CD4-positive, alpha-beta T cell treated with Interleukin-15 for 4 hours (primary cell): ENCODE data around the gene FAM83C.
"Not testable (repeated sequence)": the region's sequence is repeated elsewhere in the genome, so short reads cannot be mapped to it uniquely, and the experiment has no call there.

Source experiments
- DNase-seq: peaks from one replicate; pipeline ENCODE4 v3.0.0-alpha.2; 2020; ENCODE audit warnings: low spot score

FAM83C gene

DNA sequence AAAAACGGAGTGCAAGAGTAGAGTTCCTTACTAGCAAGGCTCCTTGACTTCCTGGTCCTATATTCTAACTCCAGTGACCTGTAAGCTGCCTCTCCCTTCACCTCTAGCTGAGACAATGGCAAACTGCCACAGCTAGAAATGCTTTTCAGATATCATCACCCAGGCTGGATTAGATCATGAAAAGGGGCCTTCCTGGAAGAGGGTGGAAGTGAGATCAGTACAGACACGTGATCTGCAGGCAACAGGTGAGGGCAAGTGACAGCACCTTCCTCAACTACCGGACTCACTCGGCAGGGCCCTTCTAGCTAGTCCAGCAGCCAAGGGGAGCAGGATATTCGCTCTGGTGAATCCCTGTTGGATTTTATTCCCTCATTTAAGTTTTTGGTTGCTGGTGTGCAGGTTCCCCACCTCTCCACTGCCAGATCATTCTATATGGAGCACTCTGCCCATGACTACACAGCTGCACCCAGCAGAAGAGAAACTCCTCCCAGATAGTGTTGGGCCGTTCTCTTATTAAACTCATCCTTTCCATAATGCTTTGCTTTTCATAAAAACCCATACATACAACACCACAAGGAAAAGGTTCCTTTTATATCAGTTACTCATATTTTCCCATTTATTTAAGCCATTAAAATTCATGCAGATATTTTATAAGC lies 26.4 kb upstream of the FAM83C start:
- DNase-seq: no peak

DNA sequence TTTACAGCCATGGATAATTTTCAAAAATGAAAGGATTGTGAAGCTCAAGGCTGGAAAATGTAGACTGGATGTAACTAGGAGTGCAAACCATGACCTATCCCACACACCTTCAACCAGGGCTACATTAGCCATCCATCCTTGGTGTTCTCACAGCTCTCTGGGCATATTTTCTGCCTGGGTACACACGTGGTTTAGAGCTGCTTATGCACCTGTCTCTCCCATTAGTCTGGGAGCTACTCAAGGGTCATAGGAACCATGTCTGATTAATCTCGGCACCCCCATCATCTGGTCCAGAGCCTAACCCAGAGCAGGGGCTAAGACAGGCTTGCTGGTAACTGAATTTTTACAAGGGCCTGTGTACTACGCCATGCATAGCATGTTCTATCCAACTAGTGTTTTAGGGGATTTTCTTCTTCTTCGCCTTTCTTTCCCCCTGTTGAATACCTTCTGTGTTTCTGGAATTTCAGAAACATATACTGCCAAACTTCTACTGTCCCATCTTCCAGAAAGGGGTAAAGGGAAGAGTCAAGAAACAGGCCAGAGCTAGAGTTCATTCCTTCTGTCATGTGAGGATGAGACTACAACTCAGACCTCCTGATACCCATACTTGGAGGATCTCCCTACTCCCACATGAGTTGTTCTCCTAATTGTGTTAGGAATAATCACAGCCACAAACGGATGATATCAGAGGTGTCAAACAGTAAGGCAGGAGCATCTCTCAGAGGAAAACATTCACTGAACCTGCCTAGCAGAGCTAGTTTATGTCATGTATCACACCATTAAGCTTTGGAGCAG lies 25.4 kb upstream of the FAM83C start:
- DNase-seq: no peak

DNA sequence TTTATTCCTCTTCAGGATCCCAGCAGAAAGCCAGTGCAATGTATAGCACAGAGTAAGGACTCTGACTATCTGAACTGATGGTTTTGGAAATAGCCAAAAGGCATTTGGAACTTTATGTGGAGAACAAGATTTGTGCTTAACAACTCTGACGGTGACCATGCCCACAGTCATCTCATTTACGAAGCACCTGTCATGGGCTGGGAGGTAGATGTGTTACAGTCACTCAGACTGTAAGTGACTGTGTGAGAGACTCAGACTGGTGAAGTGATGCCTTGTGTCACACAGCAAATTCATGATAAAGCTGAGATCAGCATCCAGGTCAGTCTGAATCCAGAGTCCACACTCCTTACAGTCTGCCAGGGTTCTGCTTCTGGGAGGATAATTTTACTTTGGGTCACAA lies 23.9 kb upstream of the FAM83C start:
- DNase-seq: no peak

DNA sequence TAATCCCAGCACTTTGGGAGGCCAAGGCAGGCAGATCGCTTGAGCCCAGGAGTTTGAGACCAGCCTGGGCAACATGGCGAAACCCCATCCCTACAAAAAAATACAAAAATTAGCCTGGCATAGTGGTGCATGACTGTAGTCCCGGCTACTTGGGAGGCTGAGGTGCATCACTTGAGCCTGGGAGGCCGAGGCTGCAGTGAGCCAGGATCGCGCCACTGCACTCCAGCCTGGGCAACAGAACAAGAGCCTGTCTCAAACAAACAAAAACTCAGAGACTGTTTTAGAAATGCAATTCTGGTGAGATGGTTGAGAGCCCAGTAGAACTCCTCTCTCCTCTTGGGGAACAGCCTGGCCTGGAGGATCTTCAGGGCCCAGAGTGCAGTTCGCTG lies 23.4 kb upstream of the FAM83C start:
- DNase-seq: not testable (repeated sequence)

DNA sequence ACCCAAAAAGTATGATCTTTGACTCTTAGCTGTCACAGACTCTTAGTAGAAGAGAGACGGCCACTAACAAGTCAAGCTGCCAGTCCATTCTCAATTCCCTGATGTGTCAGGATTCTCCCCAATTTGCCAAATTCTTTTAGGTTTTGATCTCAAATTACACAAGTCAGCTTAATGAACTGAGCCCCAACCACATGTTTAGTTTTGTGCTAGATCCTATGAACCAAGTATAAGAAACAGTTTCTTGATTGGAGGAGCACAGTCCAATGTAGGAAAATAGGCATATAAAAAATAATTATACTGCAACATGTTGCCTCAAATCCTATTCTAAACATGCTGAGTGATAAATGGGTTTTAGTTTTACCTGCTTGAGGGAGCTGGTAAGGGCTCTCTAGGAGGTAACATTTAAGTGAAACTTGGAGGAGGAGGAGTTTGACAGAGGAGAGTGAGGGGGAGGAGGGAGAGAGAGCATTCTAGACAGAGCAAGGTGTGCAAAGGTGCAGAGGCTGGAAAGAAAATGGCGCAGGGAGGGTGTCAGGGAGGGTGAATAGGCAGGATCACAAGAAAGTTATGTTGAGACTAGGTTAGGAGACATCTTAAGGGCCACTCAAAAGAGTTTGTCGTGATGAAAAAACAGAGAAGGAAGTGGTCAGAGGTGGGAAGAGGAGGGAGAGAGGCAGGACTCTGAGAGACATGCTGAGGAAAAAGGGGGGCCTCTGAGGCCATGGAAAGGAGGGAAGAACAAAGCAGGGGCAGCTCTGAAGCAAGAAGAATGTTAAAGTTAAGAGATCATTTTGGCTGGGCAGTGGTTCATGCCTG lies 22.8 kb upstream of the FAM83C start:
- DNase-seq: no peak

DNA sequence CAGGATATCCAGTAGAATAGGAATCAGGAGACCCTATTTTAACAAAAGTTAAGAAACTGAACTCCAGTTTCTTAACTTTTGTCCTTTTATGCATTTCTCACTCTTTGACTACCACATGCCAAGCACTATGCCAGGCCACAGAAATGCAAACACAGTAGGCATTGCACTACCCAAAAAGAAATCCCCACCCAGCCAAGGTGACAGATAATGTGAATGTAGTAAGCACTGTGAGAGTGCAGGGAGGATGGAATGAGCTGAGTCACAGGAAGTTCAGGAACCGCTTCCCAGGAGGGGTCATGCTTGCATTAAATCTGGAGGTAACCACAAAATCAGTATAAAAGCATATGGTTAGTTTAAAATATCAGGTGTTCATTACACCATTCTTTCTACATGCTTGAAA lies 20.1 kb upstream of the FAM83C start:
- DNase-seq: no peak

DNA sequence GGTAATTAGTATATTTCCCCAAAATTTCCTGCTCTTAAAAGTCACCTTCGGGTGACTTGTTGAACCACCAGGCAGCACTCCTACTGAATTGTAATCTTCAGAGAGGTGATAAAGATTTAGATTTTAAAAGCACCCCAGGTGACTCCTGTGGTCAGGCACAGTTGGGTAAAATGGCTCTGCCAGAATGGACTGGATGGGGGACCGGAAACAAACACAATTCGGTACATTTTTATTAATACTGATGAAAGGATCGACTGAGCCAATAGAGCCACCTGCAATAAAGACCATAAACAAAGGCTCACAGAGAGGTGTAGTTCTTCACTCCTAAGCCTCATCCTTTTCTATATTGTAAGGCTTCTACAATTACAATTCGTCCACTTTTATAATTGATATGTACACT lies 19.6 kb upstream of the FAM83C start:
- no peak for DNase-seq

DNA sequence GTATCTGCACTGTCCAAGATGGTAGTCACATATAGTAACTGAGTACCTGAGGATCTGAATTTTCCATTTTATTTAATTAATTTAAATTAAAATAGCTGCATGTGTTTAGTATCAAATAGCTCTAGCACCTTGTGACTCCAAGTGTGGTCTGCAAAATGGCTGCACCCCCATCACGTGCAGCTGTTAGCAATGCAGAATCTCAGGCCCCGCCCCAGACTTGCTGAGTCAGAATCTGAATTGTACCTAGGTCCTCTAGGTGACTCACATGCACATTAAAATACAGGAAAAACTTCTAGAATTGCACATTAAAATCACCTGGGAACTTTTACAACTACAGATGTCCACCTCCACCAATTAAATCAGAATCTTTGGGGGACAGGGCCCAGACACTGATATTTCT lies 19.2 kb upstream of the FAM83C start:
- peak; percentile 4 for DNase-seq

DNA sequence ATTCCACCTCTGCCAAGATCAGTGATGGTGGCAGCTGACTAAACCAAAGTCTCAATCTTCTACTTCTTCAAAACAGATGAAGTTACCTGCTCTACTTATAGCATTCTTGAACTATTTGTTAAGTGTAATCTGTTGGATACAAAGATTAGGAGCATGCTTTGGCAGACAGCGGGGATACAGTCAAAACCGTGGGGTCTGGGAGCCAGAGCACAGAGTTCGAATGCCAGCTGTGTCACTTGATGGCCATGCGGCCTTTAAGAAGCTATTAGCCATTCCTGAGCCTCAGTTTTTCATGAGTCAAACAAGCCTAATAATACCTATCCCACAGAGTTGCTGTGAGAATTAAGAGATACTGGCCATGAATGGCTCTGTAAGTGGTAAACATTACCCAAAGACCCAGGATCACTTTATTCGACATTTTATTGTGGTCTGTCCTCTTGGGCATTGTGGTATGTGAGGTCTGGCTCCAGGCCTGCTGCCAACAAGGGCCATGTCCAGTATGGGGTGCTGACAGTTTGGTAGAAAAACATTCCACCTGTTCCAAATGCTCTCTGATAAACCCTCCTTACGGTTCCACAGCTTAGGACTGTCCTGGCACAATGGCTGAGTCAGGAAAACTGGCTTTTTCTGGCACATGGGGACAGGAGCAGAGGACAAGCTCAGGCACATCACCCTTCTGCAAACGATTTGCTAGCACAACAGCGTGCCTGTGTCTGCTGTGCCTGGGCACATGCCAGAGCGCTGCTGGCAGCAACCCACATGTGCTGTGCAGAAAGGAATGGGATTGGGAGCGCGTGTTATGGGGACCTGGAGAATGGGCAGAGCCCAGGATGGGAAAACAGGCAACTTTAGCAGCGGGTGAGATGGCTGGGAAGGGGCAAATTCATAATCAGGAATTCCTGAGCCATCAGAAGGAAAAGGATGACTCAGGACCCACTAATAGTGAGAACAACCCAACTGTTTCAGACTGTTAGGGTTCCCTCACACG lies 15.7 kb upstream of the FAM83C start:
- DNase-seq: no peak

DNA sequence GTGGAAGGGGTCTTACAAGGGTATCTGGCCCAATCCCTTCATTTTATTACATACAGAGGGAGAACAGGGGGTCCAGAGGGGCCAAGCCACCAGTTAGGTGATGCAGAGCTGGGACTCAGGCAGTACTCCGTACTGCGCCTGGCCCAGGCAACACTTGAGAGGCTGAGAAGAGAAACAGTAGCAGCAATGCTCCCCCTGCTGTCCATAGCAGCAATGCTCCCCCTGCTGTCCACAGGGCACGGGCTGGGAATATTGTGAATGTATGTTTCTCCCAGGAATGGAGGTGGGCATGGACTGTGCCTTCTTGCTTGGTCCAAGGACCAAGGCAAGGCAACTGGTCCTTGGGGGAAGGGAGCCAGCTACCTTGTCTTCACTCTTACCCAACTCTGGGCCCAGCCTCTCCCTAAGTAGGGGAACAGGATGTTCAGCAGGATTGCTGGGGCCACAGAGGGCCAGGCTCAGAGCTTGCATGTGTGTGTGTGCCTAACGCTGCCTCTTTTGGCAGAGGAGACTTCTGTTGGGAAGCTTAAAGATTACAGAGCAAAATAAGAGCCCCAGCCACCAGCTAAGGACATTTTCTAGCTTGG lies 14.8 kb upstream of the FAM83C start:
- no peak for DNase-seq

DNA sequence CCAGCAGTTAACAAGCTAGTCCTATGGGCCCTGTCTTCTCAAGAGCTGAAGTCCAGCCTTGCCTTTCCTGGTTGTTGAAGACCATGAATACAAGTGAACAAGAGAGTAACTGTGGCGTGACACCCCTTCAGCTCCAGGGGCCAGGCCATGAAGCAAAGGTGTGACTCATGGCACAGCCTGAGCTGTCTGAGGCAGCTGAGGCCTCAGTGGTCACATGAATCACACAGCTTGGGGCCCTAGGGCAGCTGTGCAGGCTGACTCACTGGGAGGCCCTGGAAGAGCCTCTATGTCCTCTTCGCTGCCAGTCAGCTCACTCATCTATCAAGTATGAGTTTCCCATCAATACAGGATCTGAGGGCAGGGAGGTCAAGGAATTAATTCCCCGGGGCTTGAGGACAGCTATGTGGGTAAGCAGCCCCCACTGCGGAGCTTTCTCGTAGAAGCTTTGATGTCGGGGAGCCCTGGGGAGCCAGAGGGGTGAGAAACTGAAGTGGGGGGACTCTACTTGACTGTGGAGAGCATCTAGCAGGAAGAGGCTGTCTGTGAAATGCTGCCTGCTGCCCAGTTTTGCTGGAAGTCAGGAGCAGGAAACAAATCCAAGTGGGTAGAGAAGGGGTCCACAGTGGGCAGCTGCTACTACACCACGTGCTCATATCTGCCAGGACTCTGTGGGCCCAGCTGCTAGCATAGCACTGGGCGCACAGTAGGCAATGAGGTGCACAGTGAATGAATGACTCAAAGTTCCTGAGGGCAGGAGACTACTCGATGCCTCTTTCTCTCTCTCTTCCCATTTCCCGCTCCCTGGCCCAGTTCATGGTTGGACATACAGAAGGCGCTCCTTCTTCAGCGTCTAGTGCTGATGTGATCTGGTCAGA lies 13.7 kb upstream of the FAM83C start:
- DNase-seq: peak; percentile 32

DNA sequence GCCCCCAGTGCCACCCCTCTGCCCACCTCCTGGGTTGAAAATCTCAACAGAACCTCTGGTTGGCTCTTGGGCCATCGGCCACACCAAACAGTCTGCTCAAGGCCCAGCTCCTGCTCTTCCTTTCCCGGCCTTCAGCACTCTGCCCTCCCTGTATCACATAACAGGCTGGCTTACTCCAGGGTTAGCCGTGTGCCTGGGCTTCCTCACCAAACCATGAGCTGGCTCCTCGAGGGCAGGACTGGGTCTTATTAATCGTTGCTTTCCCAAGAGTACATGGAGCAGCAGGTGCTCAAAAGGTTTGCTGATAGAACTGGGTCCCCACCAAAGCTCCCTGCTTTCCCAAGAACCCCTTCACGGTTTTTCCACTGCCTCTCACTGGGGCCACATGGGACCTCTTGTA lies 12.7 kb upstream of the FAM83C start:
- no peak for DNase-seq

DNA sequence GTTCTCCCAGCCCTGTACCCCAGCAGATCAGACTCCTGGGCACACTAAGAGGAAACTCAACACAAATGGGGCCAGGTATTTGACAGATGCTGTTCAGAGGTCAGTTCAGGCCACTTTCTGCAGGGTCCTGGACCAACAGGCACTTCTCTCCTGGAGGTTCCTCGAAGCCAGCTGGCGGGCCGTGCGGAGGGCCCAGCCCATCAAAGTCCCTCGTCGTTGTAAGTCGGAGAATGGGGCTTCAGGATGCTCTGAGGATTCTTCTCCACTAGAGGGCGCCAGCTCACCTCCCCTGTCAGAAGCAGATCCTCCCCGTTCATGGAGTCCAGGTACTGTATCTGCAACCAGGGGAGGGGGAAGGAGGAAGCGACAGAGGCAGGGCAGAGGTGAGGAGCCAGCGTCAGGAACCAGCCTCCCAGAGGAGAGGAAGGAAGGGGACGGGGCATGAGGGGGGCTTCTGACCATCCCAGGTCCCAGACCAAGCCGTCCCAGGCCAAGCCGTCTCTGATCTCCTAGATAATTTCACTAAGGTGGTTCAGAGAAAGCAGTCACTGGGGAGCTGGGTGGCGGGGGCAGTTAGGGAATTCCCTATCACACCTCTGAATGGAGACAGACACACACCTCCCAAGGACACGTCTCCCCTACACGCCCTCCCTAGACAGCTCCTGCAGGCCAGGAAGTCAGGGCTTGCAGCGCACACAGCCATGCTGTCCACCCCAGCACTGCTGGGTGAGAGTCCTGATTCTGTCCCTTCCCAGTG lies 11.7 kb upstream of the FAM83C start:
- peak; percentile 87 for DNase-seq

DNA sequence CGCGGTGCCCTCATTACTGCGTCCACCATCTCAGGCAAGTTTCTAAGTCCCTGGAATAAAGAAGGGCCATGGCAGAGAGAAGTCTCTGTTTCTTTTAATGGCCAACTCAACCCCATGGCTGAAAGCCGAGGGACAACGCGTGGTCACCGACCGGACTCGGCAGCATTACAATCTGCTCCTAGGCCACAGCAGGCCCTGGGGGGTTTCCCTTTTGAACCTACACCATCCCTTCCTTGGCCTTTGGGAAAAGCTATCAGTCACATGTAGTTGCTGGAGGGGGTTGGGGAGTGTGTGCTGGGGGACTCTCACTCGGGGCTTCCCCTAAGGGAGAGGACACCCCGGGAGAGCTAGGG lies 11.1 kb upstream of the FAM83C start:
- DNase-seq: no peak

DNA sequence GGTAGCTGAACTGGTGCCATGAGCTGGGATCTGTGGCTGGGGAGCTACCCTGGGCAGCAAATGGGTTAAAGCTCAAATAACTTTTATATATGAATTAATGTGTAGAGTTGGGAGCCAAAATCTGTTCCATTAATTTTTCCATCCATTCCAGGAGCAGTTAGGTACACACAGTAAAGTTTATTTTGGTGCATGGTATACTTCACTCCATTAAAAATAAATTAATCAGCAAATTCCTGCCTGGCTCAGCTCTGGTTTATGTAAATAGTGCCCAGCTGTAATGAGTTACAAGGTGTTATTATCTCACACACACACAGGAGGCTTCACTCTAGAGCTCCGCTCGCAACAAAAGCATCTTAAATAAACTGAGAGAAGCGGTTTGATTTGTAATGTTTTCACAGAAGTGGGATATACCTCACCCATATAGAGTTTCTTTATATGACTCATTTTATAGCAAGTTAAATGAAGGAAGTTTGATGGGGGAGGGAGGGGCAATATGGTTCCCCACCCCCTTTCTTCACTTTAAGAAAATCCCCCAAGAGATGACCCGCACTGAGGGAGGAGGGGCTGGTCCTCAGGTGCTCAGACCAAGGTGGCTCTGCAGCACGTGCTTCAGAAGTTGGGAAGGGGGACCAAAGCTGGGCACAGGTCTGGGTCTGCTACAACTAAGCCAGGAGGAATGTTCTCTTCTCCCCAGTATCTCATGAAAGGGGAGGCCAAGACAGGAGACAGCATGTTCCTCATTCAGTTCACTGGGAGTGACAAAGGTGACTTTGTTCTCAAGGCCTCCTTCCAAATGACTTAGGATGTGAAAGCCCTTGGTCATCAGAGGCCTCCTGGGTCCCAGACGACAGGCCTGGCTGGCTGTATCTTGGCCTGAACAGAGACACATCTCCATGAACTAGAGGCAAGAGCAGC lies 10.5 kb upstream of the FAM83C start:
- no peak for DNase-seq

DNA sequence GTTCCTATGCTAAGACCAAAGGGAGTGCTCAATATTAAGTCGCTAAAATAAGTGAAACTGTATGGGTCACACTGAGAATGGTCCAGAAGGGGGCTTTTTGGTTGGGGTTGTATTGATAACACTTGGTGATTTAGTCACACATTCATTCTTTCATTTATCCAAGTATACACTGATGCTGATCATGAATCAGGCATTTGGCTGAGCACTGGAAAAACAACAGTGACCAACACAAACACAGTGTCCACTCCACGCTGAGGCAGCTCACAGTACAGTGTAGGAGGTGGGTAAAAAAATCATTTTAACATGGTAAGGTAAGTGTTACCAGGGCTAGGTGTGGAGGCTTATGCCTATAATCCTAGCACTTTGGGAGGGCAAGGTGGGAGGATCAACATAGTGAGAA lies 9.2 kb upstream of the FAM83C start:
- no peak for DNase-seq

DNA sequence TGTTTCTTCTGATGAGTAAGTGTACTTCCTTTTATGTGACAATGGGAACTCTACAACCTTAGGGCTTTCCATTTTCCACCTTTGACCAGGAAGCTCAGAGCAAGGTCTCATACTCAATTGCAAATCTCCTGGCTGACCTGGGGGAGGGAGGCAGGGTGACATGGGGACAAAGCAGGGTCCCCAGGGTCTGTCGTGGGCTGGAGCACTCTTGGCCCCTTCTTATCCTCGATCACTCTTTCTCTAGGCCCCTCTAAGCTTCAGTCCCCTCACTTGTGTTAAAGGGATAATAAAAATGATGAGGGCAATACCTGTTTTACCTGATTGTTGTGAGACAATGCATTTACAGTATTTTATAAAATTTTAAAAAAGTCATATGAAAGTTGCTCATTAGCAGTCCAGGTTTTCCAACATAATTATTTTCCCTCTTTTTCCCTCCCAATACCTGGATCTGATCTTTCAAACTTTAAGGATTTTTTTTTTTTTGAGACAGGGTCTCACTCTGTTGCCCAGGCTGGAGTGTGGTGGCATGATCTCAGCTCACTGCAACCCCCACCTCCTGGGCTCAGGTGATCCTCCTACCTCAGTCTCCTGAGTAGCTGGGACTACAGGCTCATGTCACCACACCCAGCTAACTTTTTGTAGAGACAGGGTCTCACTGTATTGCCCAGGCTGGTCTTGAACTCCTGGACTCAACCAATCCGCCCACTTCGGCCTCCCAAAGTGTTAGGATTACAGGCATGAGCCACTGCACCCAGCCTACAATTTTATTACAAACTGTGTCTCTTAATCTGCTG lies 8.4 kb upstream of the FAM83C start:
- no peak for DNase-seq

DNA sequence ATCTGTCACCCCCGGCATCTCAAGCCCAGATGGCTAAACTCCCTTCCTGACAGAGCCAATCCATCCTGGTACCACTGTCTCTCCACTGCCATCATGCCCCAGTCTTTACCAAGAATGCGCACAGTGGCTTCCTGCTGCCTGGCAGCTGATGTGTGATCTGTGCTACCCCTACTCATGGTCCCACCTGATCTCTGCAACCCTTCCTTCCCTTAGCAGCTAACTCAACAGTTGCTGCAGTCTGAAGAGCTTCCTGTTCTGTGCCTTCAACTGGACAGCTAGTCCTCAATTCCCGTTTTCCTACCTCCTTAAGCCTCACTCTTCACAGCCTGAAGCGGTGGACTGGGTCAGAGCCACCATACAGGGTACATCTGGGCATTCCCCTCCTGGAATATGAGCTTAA lies 7.6 kb upstream of the FAM83C start:
- no peak for DNase-seq
